KOPT-K1 (cell line): ENCODE data around the gene NOP16.

ENCODE experiments used
- H3K27ac ChIP-seq: fragments of 200-600 bp; sonication (generic); 2 replicates; pipeline ENCODE4 v1.5.1; 2016; ENCODE audit warnings: antibody characterized with exemption, mild to moderate bottlenecking, low read depth, low read length; ENCODE audit not compliant: poor library complexity, severe bottlenecking
- H3K36me3 ChIP-seq: fragments of 200-600 bp; sonication (generic); 2 replicates; pipeline ENCODE4 v1.5.1; 2017; ENCODE audit warnings: antibody characterized with exemption, mild to moderate bottlenecking, low read length, moderate library complexity; ENCODE audit not compliant: insufficient read depth
- H3K9me3 ChIP-seq: fragments of 200-600 bp; sonication (generic); 2 replicates; pipeline ENCODE4 v1.5.1; 2017; ENCODE audit warnings: antibody characterized with exemption, low read length, mild to moderate bottlenecking; ENCODE audit not compliant: insufficient read depth, poor library complexity, severe bottlenecking

Gene NOP16

GRCh38 chr5:176383961-176384360 lies 4.4 kb downstream of the NOP16 start:
- Histone ChIP-seq H3K36me3 (peaks cover 75% of the 10 kb centered on the region), H3K27ac (no peak overlapping the region)

GRCh38 chr5:176383248-176383905 lies 5.0 kb downstream of the NOP16 start:
- Histone ChIP-seq H3K9me3 (no peaks in the 10 kb centered on the region), H3K36me3 (peaks cover 75% of the 10 kb centered on the region), H3K27ac (no peak overlapping the region)

More at GRCh38 chr5:176383961-176384360, 4.4 kb downstream of the NOP16 start:
- no peaks in the 10 kb centered on the region for H3K9me3 ChIP-seq

- peaks cover 75% of the 10 kb centered on the region for H3K36me3 ChIP-seq
- H3K27ac ChIP-seq, result no peak overlapping the region
- no peaks in the 10 kb centered on the region for H3K9me3 ChIP-seq
Observed at GRCh38 chr5:176382721-176383120, 5.7 kb downstream of the NOP16 start.

- Histone ChIP-seq H3K36me3 (peaks cover 73% of the 10 kb centered on the region), H3K9me3 (no peaks in the 10 kb centered on the region), H3K27ac (no peak overlapping the region)
Observed at GRCh38 chr5:176381979-176382378, 6.4 kb downstream of the NOP16 start.

- H3K36me3 ChIP-seq, result peaks cover 72% of the 10 kb centered on the region
- H3K9me3 ChIP-seq, result no peaks in the 10 kb centered on the region
- no peak overlapping the region for H3K27ac ChIP-seq
Observed at GRCh38 chr5:176381423-176381822, 7.0 kb downstream of the NOP16 start.

GRCh38 chr5:176379881-176380280 lies 8.5 kb downstream of the NOP16 start:
- H3K9me3 ChIP-seq, result no peaks in the 10 kb centered on the region
- H3K36me3 ChIP-seq, result peaks cover 57% of the 10 kb centered on the region
- no peak overlapping the region for H3K27ac ChIP-seq

GRCh38 chr5:176373100-176373818 lies 15.1 kb downstream of the NOP16 start:
- Histone ChIP-seq H3K27ac (no peak overlapping the region), H3K9me3 (no peaks in the 10 kb centered on the region), H3K36me3 (peaks cover 15% of the 10 kb centered on the region; the same call in 1 of the 2 replicates)

GRCh38 chr5:176371621-176372539 lies 16.5 kb downstream of the NOP16 start:
- Histone ChIP-seq H3K36me3 (peaks cover 14% of the 10 kb centered on the region; the same call in 1 of the 2 replicates), H3K27ac (no peak overlapping the region), H3K9me3 (no peaks in the 10 kb centered on the region)

- no peak overlapping the region for H3K27ac ChIP-seq
- H3K36me3 ChIP-seq, result peaks cover 9% of the 10 kb centered on the region; the same call in 1 of the 2 replicates
- no peaks in the 10 kb centered on the region for H3K9me3 ChIP-seq
Observed at GRCh38 chr5:176369934-176370711, 18.3 kb downstream of the NOP16 start.

- H3K27ac ChIP-seq, result no peak overlapping the region
- H3K36me3 ChIP-seq, result peaks cover 9% of the 10 kb centered on the region; the same call in 1 of the 2 replicates
- no peaks in the 10 kb centered on the region for H3K9me3 ChIP-seq
Observed at GRCh38 chr5:176368726-176369125, 19.7 kb downstream of the NOP16 start.

GRCh38 chr5:176366232-176366894 lies 22.0 kb downstream of the NOP16 start:
- Histone ChIP-seq H3K9me3 (no peaks in the 10 kb centered on the region), H3K36me3 (no peaks in the 10 kb centered on the region), H3K27ac (no peak overlapping the region)

GRCh38 chr5:176365351-176366231 lies 22.8 kb downstream of the NOP16 start, which contains the start of gene ARL10:
ARL10 (plus strand) TSS chr5:176365487; CDS start chr5:176365564, 77 bp downstream.
- H3K9me3 ChIP-seq, result no peaks in the 10 kb centered on the region
- H3K36me3 ChIP-seq, result no peaks in the 10 kb centered on the region
- peak within 1 kb of the TSS; percentile 43 for H3K27ac ChIP-seq

- H3K9me3 ChIP-seq, result no peaks in the 10 kb centered on the region
- H3K27ac ChIP-seq, result no peak overlapping the region
- peaks cover under 1% of the 10 kb centered on the region; the same call in 1 of the 2 replicates for H3K36me3 ChIP-seq
Observed at GRCh38 chr5:176364765-176365350, 23.5 kb downstream of the NOP16 start.
